Esophagus muscularis mucosa (tissue), 3 donors: ENCODE data around the gene CRIP2.

Experiments
- POLR2A ChIP-seq: fragments of 450-650 bp; IDR thresholded peaks from one replicate; pipeline ENCODE4 v1.6.1; 2017; ENCODE audit warnings: antibody characterized with exemption, moderate library complexity, mild to moderate bottlenecking, low read depth
- POLR2AphosphoS5 ChIP-seq, 2 donors: sonication (generic); formaldehyde crosslinking; IDR thresholded peaks; one replicate each; pipeline ENCODE4 v1.6.1; 2017; ENCODE audit warnings: antibody characterized with exemption in 2 of 2
- TF ChIP-seq, protein P1 (sequence below), 3 experiments: fragments of 200-600 bp in 2 of 3; fragments of 450-650 bp in 1 of 3; sonication (generic) in 2 of 3; IDR thresholded peaks; one replicate each; pipeline ENCODE4 v1.5.1; 2017 to 2019; ENCODE audit warnings: antibody characterized with exemption in 3 of 3, mild to moderate bottlenecking in 2 of 3, moderate library complexity in 1 of 3

DNA sequence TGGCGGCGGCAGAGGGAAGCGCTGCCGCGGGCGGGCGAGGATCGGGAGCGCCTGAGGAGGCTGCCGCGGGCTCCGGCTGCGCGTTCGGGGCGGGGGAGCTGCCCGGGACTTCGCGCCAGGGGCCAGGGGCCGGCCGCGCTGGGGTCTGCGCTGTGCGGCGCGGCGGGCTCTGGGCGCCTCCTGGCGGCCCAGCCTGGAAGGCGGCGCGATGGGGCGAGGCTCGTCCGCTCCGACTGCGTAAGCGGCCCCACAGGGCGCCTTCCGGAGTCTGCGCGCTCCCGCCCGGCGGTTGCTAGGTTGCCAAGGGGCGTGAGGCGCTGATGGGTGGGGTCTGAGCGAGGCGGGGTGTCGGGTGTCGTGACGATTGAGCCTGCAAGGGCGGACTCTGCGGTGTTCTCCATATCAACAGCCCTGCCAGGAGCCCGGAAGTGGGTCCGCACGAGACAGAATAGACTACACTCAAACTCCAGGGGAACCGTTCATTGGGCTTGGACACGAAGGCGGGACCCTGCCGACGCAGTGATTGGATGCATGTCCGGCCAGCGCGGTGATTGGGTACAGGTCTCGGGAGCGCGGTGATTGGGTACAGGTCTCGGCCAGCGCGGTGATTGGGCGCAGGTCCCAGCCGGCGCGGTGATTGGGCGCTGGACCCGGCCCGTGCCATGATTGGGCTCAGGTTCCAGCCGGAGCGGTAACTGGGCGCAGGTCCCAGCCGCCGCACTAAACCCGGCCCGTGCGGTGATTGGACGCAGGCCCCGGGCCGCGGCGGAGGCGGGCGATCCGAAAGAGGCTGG lies 16.1 kb downstream of the CRIP2 start, which contains the start of gene TEDC1:
- TF ChIP-seq, protein P1, sequence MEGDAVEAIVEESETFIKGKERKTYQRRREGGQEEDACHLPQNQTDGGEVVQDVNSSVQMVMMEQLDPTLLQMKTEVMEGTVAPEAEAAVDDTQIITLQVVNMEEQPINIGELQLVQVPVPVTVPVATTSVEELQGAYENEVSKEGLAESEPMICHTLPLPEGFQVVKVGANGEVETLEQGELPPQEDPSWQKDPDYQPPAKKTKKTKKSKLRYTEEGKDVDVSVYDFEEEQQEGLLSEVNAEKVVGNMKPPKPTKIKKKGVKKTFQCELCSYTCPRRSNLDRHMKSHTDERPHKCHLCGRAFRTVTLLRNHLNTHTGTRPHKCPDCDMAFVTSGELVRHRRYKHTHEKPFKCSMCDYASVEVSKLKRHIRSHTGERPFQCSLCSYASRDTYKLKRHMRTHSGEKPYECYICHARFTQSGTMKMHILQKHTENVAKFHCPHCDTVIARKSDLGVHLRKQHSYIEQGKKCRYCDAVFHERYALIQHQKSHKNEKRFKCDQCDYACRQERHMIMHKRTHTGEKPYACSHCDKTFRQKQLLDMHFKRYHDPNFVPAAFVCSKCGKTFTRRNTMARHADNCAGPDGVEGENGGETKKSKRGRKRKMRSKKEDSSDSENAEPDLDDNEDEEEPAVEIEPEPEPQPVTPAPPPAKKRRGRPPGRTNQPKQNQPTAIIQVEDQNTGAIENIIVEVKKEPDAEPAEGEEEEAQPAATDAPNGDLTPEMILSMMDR (IDR thresholded peaks at IDR 0.05), result peak; percentile 88 to 96 (median 96)
- TF ChIP-seq POLR2A (no peak), POLR2AphosphoS5 (IDR thresholded peaks at IDR 0.05) (peak; percentile 62 to 81)
